Measurements from ENCODE around the gene NUTM2D. TPM values are rescaled to one million over a fixed set of nuclear protein-coding genes. Genes with fewer than 3 reads are reported as not detected.
"Not testable (repeated sequence)": the region's sequence is repeated elsewhere in the genome, so short reads cannot be mapped to it uniquely, and the experiment has no call there.

Gene NUTM2D
- total RNA-seq, 1 donor from 2014 or later, result 1.7 TPM

DNA sequence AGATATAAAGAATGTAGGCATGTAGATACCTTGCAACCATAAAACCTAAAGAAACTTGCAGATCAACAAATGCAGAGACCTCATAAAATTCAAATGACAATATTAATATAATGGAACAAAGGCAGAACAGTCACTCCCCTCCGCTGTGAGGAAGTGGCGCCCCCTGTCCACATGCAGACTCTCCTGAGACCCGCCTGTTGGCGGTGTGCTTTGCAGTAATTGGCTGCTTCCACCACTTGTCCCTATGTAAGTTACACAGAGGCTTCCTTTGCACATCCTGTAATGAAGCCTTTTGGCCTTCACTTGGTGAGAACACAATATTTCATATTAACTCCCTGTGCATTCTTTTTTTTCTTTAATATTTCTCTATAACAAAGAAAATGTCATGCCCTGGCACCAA lies 21.6 kb downstream of the NUTM2D start:
- not testable (repeated sequence) for DNase-seq (ENCODE audit: low spot score)

- DNase-seq (ENCODE audit: low spot score), result not testable (repeated sequence)
Observed at GRCh38 chr10:87383149-87383857, 25.8 kb downstream of the NUTM2D start.

DNA sequence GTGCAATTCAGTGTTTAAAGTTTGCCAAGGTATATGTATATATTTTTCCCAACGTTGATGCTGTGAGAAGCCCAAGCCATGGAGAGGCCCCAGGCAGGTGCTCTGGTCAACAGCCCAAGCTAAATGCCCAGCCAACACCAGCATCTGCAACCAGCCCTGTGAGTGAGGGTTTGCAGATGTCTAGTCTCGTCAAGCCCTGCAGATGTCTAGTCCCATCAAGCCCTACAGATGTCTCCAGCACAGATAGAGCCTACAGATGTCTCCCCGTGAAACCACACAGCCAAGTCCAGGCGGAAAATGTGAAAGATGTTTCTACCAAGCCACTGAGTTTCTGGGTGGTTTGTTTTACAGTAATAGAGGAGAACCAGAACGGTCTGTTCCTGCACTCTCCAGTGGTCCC lies 26.7 kb downstream of the NUTM2D start:
- not testable (repeated sequence) for DNase-seq (ENCODE audit: low spot score)

DNA sequence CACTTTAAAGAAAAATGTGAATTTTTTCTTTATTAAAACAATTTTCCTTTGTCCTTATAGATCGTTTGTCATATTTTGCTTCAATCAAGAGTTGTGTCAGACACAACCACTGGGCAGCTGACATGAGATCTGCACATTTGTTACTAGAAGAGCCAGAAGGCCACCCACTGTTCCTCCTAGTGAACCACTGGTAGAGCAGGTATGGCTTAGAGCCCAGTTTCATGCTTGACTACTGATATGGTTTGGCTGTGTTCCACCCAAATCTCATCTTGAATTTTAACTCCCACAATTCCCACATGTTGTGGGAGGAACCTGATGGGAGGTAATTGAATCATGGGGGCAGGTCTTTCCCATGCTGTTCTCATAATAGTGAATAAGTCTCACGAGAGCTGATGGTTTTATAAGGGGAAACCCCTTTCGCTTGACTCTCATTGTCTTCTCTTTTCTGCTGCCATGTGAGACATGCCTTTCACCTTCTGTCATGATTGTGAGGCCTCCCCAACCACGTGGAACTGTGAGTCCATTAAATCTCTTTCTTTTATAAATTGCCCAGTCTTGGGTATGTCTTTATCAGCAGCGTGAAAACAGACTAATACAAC lies 28.3 kb downstream of the NUTM2D start:
- DNase-seq (ENCODE audit: low spot score), result not testable (repeated sequence)

DNA sequence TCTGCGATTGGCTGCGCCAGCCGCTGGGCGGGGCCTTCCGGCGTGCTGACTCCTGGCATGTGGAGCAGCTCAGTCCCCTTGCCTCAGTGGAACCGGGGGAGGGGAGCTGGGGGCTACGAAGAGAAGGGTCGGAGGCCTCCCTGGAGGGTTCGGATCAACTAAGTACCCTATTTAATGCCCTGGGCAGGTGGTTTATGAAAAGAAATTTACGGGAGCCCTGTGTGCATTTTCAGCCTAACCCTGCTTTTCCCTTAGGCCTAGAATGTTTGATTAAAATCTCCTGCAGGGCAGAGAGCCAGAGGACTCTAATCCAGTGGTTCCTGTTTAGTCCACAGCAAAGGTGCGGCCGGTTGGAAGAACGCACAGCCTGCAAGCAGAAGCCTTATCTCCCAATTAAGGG lies 33.8 kb downstream of the NUTM2D start:
- DNase-seq (ENCODE audit: low spot score), result not testable (repeated sequence)

GRCh38 chr10:87396206-87396605 lies 38.7 kb downstream of the NUTM2D start:
- DNase-seq (ENCODE audit: low spot score), result not testable (repeated sequence)

DNA sequence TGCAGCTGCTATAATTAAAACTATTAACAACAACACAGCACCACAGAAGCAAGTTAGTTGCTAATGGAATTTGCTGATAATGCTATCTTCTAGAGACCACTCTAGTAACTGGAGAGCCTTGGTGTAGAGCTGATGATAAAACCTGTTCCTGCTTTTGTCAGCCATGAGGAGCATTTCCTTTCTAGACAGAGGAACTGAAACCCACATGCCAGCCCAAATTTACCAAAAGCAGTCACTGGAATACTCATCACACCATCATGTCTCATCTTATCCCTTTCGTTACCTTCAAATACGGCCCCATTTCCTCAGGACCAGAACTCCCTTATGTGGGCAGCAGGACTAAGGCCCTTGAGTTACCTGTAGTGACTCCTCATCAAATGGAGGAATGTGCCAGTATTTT lies 40.9 kb downstream of the NUTM2D start:
- DNase-seq (ENCODE audit: low spot score), result not testable (repeated sequence)

- peak; percentile 1 for DNase-seq (ENCODE audit: low spot score)
Observed at GRCh38 chr10:87407516-87408467, 50.2 kb downstream of the NUTM2D start.

DNA sequence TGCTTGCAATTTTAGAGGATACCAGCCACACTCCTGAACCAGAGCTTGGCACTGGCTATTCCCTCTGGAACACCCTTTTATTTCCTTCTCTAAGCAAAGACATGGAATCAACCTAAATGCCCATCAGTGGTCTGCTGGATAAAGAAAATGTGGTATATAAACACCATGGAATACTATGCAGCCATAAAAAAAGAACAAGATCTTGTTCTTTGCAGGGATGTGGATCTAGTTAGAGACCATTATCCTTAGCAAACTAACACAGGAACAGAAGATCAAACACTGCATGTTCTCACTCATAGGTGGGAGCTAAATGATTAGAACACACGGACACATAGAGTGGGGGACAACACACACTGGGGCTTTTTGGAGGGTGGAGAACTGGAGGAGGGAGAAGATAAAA lies 56.4 kb downstream of the NUTM2D start:
- not testable (repeated sequence) for DNase-seq (ENCODE audit: low spot score)

Other genes starting within 250 kb of the NUTM2D start
- gene NUTM2A, start 132.3 kb upstream of the NUTM2D start, total RNA-seq (ENCODE audit: insufficient read depth, low replicate concordance), result not detected
- 28.4 TPM for gene MINPP1, start 147.1 kb downstream of the NUTM2D start, total RNA-seq (ENCODE audit: insufficient read depth, low replicate concordance)